ENCODE measurements around the gene NSMCE1.

Gene NSMCE1

GRCh38 chr16:27268376-27269299 is at the start of gene NSMCE1:
NSMCE1 (minus strand) TSS chr16:27268772; CDS start chr16:27257570, 11,202 bp downstream.
- Histone ChIP-seq H3K36me3 (ENCODE audit: control insufficient read depth, low read depth, low read length) (no peaks in the 10 kb centered on the region), H3K27me3 (ENCODE audit: control insufficient read depth, insufficient read depth, low read length) (no peaks in the 10 kb centered on the region), H3K4me3 (ENCODE audit: low read length) (peak within 1 kb of the TSS; percentile 61), H3K9me3 (ENCODE audit: control insufficient read depth, low read depth, low read length) (no peaks in the 10 kb centered on the region), H3K4me1 (ENCODE audit: control insufficient read depth, low read depth, low read length) (peaks cover 8% of the 10 kb centered on the region), H3K9ac (ENCODE audit: low read length) (no peak within 1 kb of the TSS), H3K27ac (ENCODE audit: low read length) (peak within 1 kb of the TSS; percentile 22)

- no peaks in the 10 kb centered on the region for H3K9me3 ChIP-seq (ENCODE audit: control insufficient read depth, low read depth, low read length)
- peaks cover 13% of the 10 kb centered on the region for H3K4me1 ChIP-seq (ENCODE audit: control insufficient read depth, low read depth, low read length)
- H3K27me3 ChIP-seq (ENCODE audit: control insufficient read depth, insufficient read depth, low read length), result peaks cover 4% of the 10 kb centered on the region
- H3K4me3 ChIP-seq (ENCODE audit: low read length), result no peak overlapping the region
- H3K36me3 ChIP-seq (ENCODE audit: control insufficient read depth, low read depth, low read length), result no peaks in the 10 kb centered on the region
- H3K9ac ChIP-seq (ENCODE audit: low read length), result no peak overlapping the region
- H3K27ac ChIP-seq (ENCODE audit: low read length), result no peak overlapping the region
These were observed 49.3 kb upstream of the NSMCE1 start for GRCh38 chr16:27317738-27318391.

GRCh38 chr16:27317320-27317719 is 48.7 kb upstream of the NSMCE1 start:
- Histone ChIP-seq H3K4me1 (ENCODE audit: control insufficient read depth, low read depth, low read length) (peaks cover 13% of the 10 kb centered on the region), H3K9ac (ENCODE audit: low read length) (no peak overlapping the region), H3K27ac (ENCODE audit: low read length) (no peak overlapping the region), H3K27me3 (ENCODE audit: control insufficient read depth, insufficient read depth, low read length) (peaks cover 6% of the 10 kb centered on the region), H3K4me3 (ENCODE audit: low read length) (no peak overlapping the region), H3K36me3 (ENCODE audit: control insufficient read depth, low read depth, low read length) (no peaks in the 10 kb centered on the region), H3K9me3 (ENCODE audit: control insufficient read depth, low read depth, low read length) (no peaks in the 10 kb centered on the region)

- Histone ChIP-seq H3K4me3 (ENCODE audit: low read length) (no peak overlapping the region), H3K27ac (ENCODE audit: low read length) (no peak overlapping the region), H3K4me1 (ENCODE audit: control insufficient read depth, low read depth, low read length) (peaks cover 13% of the 10 kb centered on the region), H3K36me3 (ENCODE audit: control insufficient read depth, low read depth, low read length) (no peaks in the 10 kb centered on the region), H3K9ac (ENCODE audit: low read length) (no peak overlapping the region), H3K9me3 (ENCODE audit: control insufficient read depth, low read depth, low read length) (no peaks in the 10 kb centered on the region), H3K27me3 (ENCODE audit: control insufficient read depth, insufficient read depth, low read length) (peaks cover 6% of the 10 kb centered on the region)
These were observed 47.6 kb upstream of the NSMCE1 start for GRCh38 chr16:27316038-27316680.

- Histone ChIP-seq H3K4me1 (ENCODE audit: control insufficient read depth, low read depth, low read length) (peaks cover 13% of the 10 kb centered on the region), H3K4me3 (ENCODE audit: low read length) (no peak overlapping the region), H3K27me3 (ENCODE audit: control insufficient read depth, insufficient read depth, low read length) (peaks cover 6% of the 10 kb centered on the region), H3K36me3 (ENCODE audit: control insufficient read depth, low read depth, low read length) (no peaks in the 10 kb centered on the region), H3K27ac (ENCODE audit: low read length) (no peak overlapping the region), H3K9me3 (ENCODE audit: control insufficient read depth, low read depth, low read length) (no peaks in the 10 kb centered on the region), H3K9ac (ENCODE audit: low read length) (no peak overlapping the region)
These were observed 46.9 kb upstream of the NSMCE1 start for GRCh38 chr16:27315333-27316037.

GRCh38 chr16:27314986-27315332 is 46.4 kb upstream of the NSMCE1 start:
- H3K9me3 ChIP-seq (ENCODE audit: control insufficient read depth, low read depth, low read length), result no peaks in the 10 kb centered on the region
- H3K27me3 ChIP-seq (ENCODE audit: control insufficient read depth, insufficient read depth, low read length), result peaks cover 6% of the 10 kb centered on the region
- no peak overlapping the region for H3K4me3 ChIP-seq (ENCODE audit: low read length)
- peaks cover 13% of the 10 kb centered on the region for H3K4me1 ChIP-seq (ENCODE audit: control insufficient read depth, low read depth, low read length)
- no peak overlapping the region for H3K27ac ChIP-seq (ENCODE audit: low read length)
- H3K36me3 ChIP-seq (ENCODE audit: control insufficient read depth, low read depth, low read length), result no peaks in the 10 kb centered on the region
- no peak overlapping the region for H3K9ac ChIP-seq (ENCODE audit: low read length)

GRCh38 chr16:27314161-27314723 is 45.7 kb upstream of the NSMCE1 start:
- H3K36me3 ChIP-seq (ENCODE audit: control insufficient read depth, low read depth, low read length), result no peaks in the 10 kb centered on the region
- H3K9ac ChIP-seq (ENCODE audit: low read length), result peak overlapping the region; percentile 56
- peaks cover 13% of the 10 kb centered on the region for H3K4me1 ChIP-seq (ENCODE audit: control insufficient read depth, low read depth, low read length)
- no peaks in the 10 kb centered on the region for H3K9me3 ChIP-seq (ENCODE audit: control insufficient read depth, low read depth, low read length)
- no peak overlapping the region for H3K27ac ChIP-seq (ENCODE audit: low read length)
- peak overlapping the region; percentile 82 for H3K4me3 ChIP-seq (ENCODE audit: low read length)
- peaks cover 6% of the 10 kb centered on the region for H3K27me3 ChIP-seq (ENCODE audit: control insufficient read depth, insufficient read depth, low read length)

GRCh38 chr16:27313422-27314160 is 45.0 kb upstream of the NSMCE1 start, which contains the start of gene IL4R:
IL4R (plus strand) TSS chr16:27313974; CDS start chr16:27340204, 26,230 bp downstream.
- Histone ChIP-seq H3K9me3 (ENCODE audit: control insufficient read depth, low read depth, low read length) (no peaks in the 10 kb centered on the region), H3K36me3 (ENCODE audit: control insufficient read depth, low read depth, low read length) (no peaks in the 10 kb centered on the region), H3K4me3 (ENCODE audit: low read length) (peak within 1 kb of the TSS; percentile 82), H3K9ac (ENCODE audit: low read length) (peak within 1 kb of the TSS; percentile 56), H3K27me3 (ENCODE audit: control insufficient read depth, insufficient read depth, low read length) (peaks cover 6% of the 10 kb centered on the region), H3K27ac (ENCODE audit: low read length) (no peak within 1 kb of the TSS), H3K4me1 (ENCODE audit: control insufficient read depth, low read depth, low read length) (peaks cover 10% of the 10 kb centered on the region)

GRCh38 chr16:27312580-27313421 is 44.2 kb upstream of the NSMCE1 start:
- peaks cover 2% of the 10 kb centered on the region for H3K4me1 ChIP-seq (ENCODE audit: control insufficient read depth, low read depth, low read length)
- H3K27ac ChIP-seq (ENCODE audit: low read length), result no peak overlapping the region
- H3K4me3 ChIP-seq (ENCODE audit: low read length), result peak overlapping the region; percentile 82
- no peak overlapping the region for H3K9ac ChIP-seq (ENCODE audit: low read length)
- no peaks in the 10 kb centered on the region for H3K9me3 ChIP-seq (ENCODE audit: control insufficient read depth, low read depth, low read length)
- no peaks in the 10 kb centered on the region for H3K36me3 ChIP-seq (ENCODE audit: control insufficient read depth, low read depth, low read length)
- peaks cover 6% of the 10 kb centered on the region for H3K27me3 ChIP-seq (ENCODE audit: control insufficient read depth, insufficient read depth, low read length)

- peaks cover 2% of the 10 kb centered on the region for H3K4me1 ChIP-seq (ENCODE audit: control insufficient read depth, low read depth, low read length)
- H3K27me3 ChIP-seq (ENCODE audit: control insufficient read depth, insufficient read depth, low read length), result peaks cover 6% of the 10 kb centered on the region
- no peaks in the 10 kb centered on the region for H3K36me3 ChIP-seq (ENCODE audit: control insufficient read depth, low read depth, low read length)
- no peak overlapping the region for H3K4me3 ChIP-seq (ENCODE audit: low read length)
- H3K27ac ChIP-seq (ENCODE audit: low read length), result no peak overlapping the region
- no peaks in the 10 kb centered on the region for H3K9me3 ChIP-seq (ENCODE audit: control insufficient read depth, low read depth, low read length)
- H3K9ac ChIP-seq (ENCODE audit: low read length), result no peak overlapping the region
These were observed 43.3 kb upstream of the NSMCE1 start for GRCh38 chr16:27311897-27312303.
